Psoas muscle (tissue), 8 donors: Measurements from ENCODE around the gene FGF1. TPM values are rescaled to one million over a fixed set of nuclear protein-coding genes. Genes with fewer than 3 reads are reported as not detected.

Experiments
- ATAC-seq, 4 donors: fragments of 200-7000 bp; cut with Tn5 transposase; one replicate each; pipeline ENCODE4 v1.9.1; 2020; ENCODE audit warnings: moderate library complexity in 3 of 4, mild to moderate bottlenecking in 2 of 4
- DNase-seq, 2 donors: peaks; one replicate each; pipeline ENCODE4 v3.0.0-alpha.2; 2020
- H3K27ac ChIP-seq: fragments of 200-600 bp; one replicate; pipeline ENCODE4 v1.8.0; 2022
- H3K27me3 ChIP-seq, 3 donors: fragments of 200-600 bp in 1 of 3; one replicate each; pipeline versions ENCODE4 v1.6.1 to v1.8.0; 2013 to 2022; ENCODE audit warnings: low read length in 2 of 3, mild to moderate bottlenecking in 2 of 3, moderate library complexity in 1 of 3; ENCODE audit not compliant: insufficient read depth in 3 of 3
- H3K36me3 ChIP-seq, 2 donors: fragments of 200-600 bp in 1 of 2; one replicate each; pipeline versions ENCODE4 v1.6.1 to v1.8.0; 2013 to 2022; ENCODE audit warnings: low read depth in 1 of 2, mild to moderate bottlenecking in 1 of 2, moderate library complexity in 1 of 2; ENCODE audit not compliant: insufficient read depth in 1 of 2
- H3K4me1 ChIP-seq: fragments of 200-600 bp; one replicate; pipeline ENCODE4 v1.8.0; 2022
- H3K4me3 ChIP-seq: fragments of 200-600 bp; one replicate; pipeline ENCODE4 v1.8.0; 2022; ENCODE audit warnings: mild to moderate bottlenecking
- H3K9me3 ChIP-seq: fragments of 200-600 bp; one replicate; pipeline ENCODE4 v1.8.0; 2022
- CTCF ChIP-seq: fragments of 200-600 bp; IDR thresholded peaks from one replicate; pipeline ENCODE4 v1.8.0; 2022; ENCODE audit warnings: antibody characterized with exemption
- WGBS, 3 donors: extraction: QIAGEN DNeasy Blood & Tissue Kit; methylation state at CpG; one replicate each; pipeline versions ENCODE4 v1.1.6 to v1.1.7; 2013; 5-methylcytosine and 5-hydroxymethylcytosine counted together
- intact Hi-C, 2 donors: fragments of 100-400 bp; cut with DNase I; formaldehyde crosslinking; loops; one replicate each; pipeline versions ENCODE4 v1.11.0 to v1.14.2; 2022
- polyA plus RNA-seq, 3 donors: library from polyadenylated mRNA; stranded (reverse); fragments of 200-250 nt; gene quantifications; one replicate each; pipeline ENCODE4 v1.2.3, GENCODE V29; 2013
- total RNA-seq, 4 donors: library from RNA; stranded (reverse); fragmentation: NEBNext Ultra II Directional in 2 of 4; extraction: Animal tissue kit (Norgen Biotek cat#: 25700) in 2 of 4; gene quantifications; one replicate each; pipeline versions ENCODE4 v1.2.1 to v1.2.4, GENCODE V29; 2021 to 2023
- donor health status: healthy with polysubstance abuse.
- donor health status: DM: no; HTN: no; CAD: no; lungs with moderate emphysema.
- donor health status: Bipolar disorder and iron deficiency.
- donor health status: healthy.
- donor health status: DM: yes; HTN: yes; CAD: no.
- donor health status: DM: no; HTN: no; CAD: no.
- donor health status: DM: no; HTN: no; CAD: no.
- donor health status: DM: yes; HTN: yes; CAD: no.

Gene FGF1
- total and polyA plus RNA-seq, 7 donors = 0.34 to 7.1 (median 1.00) TPM

DNA sequence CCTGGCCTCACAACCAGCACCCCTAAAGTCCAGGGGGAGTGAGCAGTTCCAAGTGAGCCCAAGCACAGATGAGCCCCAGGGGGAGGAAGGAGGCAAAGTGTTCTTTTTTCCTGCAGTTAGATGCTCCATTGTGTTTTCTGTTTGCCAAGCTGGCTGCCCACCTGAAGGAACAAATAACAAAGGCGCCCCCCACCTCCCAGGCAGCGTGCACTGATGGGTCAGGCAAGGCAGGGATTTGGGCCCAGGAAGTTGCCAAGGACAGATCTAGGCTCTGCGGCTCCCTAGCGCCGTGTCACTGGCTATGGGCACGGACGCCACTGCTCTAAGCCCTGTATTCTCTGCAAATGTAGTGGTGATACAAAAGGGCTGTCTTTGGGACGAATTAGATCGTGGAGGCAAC, 21.8 kb downstream of the FGF1 start:
- no peaks in the 10 kb centered on the region for H3K9me3 ChIP-seq
- TF ChIP-seq CTCF = no peak
- no peak overlapping the region for H3K27ac ChIP-seq
- no peaks in the 10 kb centered on the region for H3K27me3 ChIP-seq
- no peak overlapping the region for H3K4me3 ChIP-seq
- DNase-seq (no peak), ATAC-seq (no peak)
- 86 to 89% (median 89%) methylated on average over 9 of the region's 9 CpGs for WGBS, 3 donors
- H3K36me3 ChIP-seq = no peaks in the 10 kb centered on the region
- intact Hi-C loops = no loop called here
- H3K4me1 ChIP-seq = no peaks in the 10 kb centered on the region

- intact Hi-C loops = no loop called here
- TF ChIP-seq CTCF = no peak
- DNase-seq (no peak), ATAC-seq (no peak)
- H3K4me3 ChIP-seq = no peak overlapping the region
- H3K9me3 ChIP-seq = no peaks in the 10 kb centered on the region
- H3K4me1 ChIP-seq = no peaks in the 10 kb centered on the region
- no peaks in the 10 kb centered on the region for H3K27me3 ChIP-seq
- no peaks in the 10 kb centered on the region for H3K36me3 ChIP-seq
- H3K27ac ChIP-seq = no peak overlapping the region
- 78 to 88% (median 83%) methylated on average over 6 of the region's 6 CpGs for WGBS, 3 donors
Measured at GRCh38 chr5:142663246-142663645, 22.6 kb downstream of the FGF1 start.

GRCh38 chr5:142661957-142662356, 23.9 kb downstream of the FGF1 start:
- Histone ChIP-seq H3K36me3 (no peaks in the 10 kb centered on the region), H3K9me3 (no peaks in the 10 kb centered on the region), H3K4me1 (no peaks in the 10 kb centered on the region), H3K27ac (no peak overlapping the region), H3K27me3 (no peaks in the 10 kb centered on the region), H3K4me3 (no peak overlapping the region)
- 90 to 93% (median 93%) methylated on average over 11 of the region's 11 CpGs for WGBS, 3 donors
- no peak for TF ChIP-seq CTCF
- no peak for DNase-seq
- intact Hi-C loops = no loop called here
- ATAC-seq = no peak

- intact Hi-C loops = no loop called here
- 99 to 100% (median 100%) methylated on average over 2 of the region's 2 CpGs for WGBS, 3 donors
Measured at GRCh38 chr5:142661143-142661542, 24.7 kb downstream of the FGF1 start.

More at GRCh38 chr5:142661143-142661542, 24.7 kb downstream of the FGF1 start:
- ATAC-seq (no peak), DNase-seq (no peak)
- H3K9me3 ChIP-seq = no peaks in the 10 kb centered on the region
- no peaks in the 10 kb centered on the region for H3K27me3 ChIP-seq
- no peaks in the 10 kb centered on the region for H3K36me3 ChIP-seq
- no peak overlapping the region for H3K27ac ChIP-seq
- no peaks in the 10 kb centered on the region for H3K4me1 ChIP-seq
- no peak for TF ChIP-seq CTCF
- H3K4me3 ChIP-seq = no peak overlapping the region
